Chondrocyte (in vitro differentiated cells): Measurements from ENCODE around the gene KBTBD3. TPM values are rescaled to one million over a fixed set of nuclear protein-coding genes. Genes with fewer than 3 reads are reported as not detected.
"Not testable (repeated sequence)": the region's sequence is repeated elsewhere in the genome, so short reads cannot be mapped to it uniquely, and the experiment has no call there.

Experiments used
- DNase-seq: peaks from one replicate; pipeline ENCODE4 v3.0.0; 2021; ENCODE audit warnings: mixed read lengths, low spot score
- H3K27ac Mint-ChIP-seq: one replicate; pipeline ENCODE4 v1.8.0; 2021; ENCODE audit warnings: mild to moderate bottlenecking, moderate library complexity, mixed read lengths; ENCODE audit not compliant: unreplicated experiment
- H3K27me3 Mint-ChIP-seq: 2 replicates; pipeline ENCODE4 v1.8.0; 2021; ENCODE audit warnings: low read depth, mixed read lengths
- H3K36me3 Mint-ChIP-seq: 2 replicates; pipeline ENCODE4 v1.8.0; 2021; ENCODE audit warnings: low read depth, mixed read lengths
- H3K4me1 Mint-ChIP-seq: 2 replicates; pipeline ENCODE4 v1.8.0; 2021; ENCODE audit warnings: low read depth, mild to moderate bottlenecking, mixed read lengths
- H3K4me3 Mint-ChIP-seq: one replicate; pipeline ENCODE4 v1.8.0; 2021; ENCODE audit warnings: mild to moderate bottlenecking, moderate library complexity, mixed read lengths; ENCODE audit not compliant: unreplicated experiment
- H3K9me3 Mint-ChIP-seq: 2 replicates; pipeline ENCODE4 v1.8.0; 2021; ENCODE audit warnings: low read depth, mixed read lengths
- CTCF ChIP-seq: fragments of 200-600 bp; sonication (generic); IDR thresholded peaks from 2 replicates; pipeline ENCODE4 v1.5.0; 2021; ENCODE audit warnings: antibody characterized with exemption, mild to moderate bottlenecking, moderate library complexity
- total RNA-seq: library from RNA; stranded (reverse); gene quantifications from 3 replicates; pipeline ENCODE4 v1.2.1, GENCODE V29; 2021

KBTBD3 gene
- total RNA-seq, 1 donor from 2014 or later = 3.5 TPM

DNA sequence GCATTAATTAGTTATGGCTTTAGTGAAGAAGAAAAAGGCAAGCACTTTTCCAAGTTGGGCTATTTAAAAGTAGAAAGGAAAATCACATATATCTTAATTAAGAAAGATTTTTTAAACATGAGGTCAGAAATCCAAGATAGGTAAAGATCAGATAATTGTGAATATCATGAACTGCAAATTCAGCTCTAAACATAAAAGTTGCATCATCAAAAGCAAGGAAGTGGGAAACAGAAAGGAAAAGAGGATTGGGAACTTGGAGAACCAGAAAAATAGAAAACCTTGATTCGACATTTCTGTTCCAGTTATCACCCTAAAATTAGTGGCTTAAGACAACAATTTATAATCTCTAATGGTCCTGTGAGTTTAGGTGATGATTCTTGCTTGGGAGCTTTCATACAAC, 17.5 kb downstream of the KBTBD3 start:
- H3K9me3 Mint-ChIP-seq = peaks cover 2% of the 10 kb centered on the region
- H3K36me3 Mint-ChIP-seq = no peaks in the 10 kb centered on the region
- no peak for TF ChIP-seq CTCF
- H3K4me3 Mint-ChIP-seq = no peak overlapping the region
- no peak for DNase-seq
- H3K27me3 Mint-ChIP-seq = no peaks in the 10 kb centered on the region
- no peak overlapping the region for H3K27ac Mint-ChIP-seq
- H3K4me1 Mint-ChIP-seq = no peaks in the 10 kb centered on the region

DNA sequence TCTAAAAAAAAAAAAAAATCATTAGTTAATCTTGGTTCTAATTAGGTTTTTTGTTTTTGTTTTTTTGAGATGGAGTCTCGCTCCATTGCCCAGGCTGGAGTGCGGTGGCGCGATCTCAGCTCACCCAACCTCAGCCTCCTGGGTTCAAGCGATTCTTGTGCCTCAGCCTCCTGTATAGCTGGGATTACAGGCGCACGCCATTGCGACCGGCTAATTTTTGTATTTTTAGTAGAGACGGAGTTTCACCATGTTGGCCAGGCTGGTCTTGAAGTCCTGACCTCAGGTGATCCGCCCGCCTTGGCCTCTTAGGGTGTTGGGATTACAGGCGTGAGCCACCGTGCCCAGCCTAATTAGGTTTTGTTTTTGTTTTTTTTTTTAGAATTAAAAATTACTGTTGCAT, 18.8 kb downstream of the KBTBD3 start:
- H3K9me3 Mint-ChIP-seq, DNase-seq, H3K36me3 Mint-ChIP-seq, H3K27ac Mint-ChIP-seq, H3K4me1 Mint-ChIP-seq, H3K4me3 Mint-ChIP-seq, H3K27me3 Mint-ChIP-seq: not testable (repeated sequence)

DNA sequence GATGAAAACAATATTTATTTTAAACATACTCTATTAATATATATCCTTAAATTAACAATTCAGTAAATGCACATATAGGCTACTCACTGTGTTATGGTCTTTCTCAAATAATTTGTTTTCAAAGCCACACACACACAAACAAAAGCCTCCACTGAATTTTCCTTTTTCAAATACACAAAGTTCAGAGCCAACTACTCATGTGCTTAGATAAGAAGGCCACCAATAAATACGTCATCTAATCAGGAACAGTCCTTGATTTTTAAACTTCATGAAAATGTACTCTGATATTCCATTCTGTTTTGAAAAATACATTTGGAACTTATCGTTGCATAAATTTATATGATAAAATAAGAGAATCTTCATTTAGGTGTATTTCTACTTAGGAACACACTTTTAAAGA, 26.0 kb downstream of the KBTBD3 start:
- Mint-ChIP-seq H3K4me3 (no peak overlapping the region), H3K27ac (no peak overlapping the region), H3K4me1 (no peaks in the 10 kb centered on the region), H3K36me3 (no peaks in the 10 kb centered on the region), H3K27me3 (no peaks in the 10 kb centered on the region), H3K9me3 (no peaks in the 10 kb centered on the region)
- TF ChIP-seq CTCF = no peak
- DNase-seq = no peak

DNA sequence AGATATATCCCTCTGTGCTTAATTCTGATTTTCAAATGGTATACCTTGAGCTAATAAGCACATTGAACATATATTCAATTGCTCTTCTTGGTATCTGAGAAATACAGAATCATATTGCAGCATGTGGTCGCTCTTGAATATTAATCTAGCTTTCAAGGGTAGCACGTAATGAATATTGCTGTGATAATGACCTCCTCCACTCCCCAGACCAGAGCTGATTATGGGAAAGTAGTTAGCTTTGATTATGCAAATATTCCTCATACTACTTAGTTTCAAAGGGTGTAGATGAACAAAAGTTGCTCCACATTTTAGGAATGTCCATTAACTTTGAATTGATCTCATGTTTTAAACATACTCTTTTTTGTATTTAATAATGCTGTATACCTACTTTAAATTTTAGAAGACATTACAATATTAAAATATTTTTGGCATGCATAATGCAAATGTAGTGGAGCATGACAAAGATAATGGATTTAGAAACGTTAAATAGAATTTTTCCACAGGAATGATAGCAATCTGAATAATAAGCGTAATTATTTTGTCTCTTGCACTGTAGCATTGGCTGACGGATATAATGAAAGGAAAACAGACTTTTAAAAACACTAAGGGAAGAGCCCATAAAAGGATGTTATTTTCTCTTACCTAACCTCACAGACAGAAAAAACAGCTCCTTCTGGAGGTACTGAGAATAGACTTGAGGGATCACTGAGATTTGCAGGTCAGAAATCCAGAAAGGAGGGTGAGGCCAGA, 27.2 kb downstream of the KBTBD3 start:
- H3K27me3 Mint-ChIP-seq = no peaks in the 10 kb centered on the region
- TF ChIP-seq CTCF = no peak
- H3K4me1 Mint-ChIP-seq = no peaks in the 10 kb centered on the region
- H3K4me3 Mint-ChIP-seq = no peak overlapping the region
- H3K9me3 Mint-ChIP-seq = no peaks in the 10 kb centered on the region
- DNase-seq = no peak
- no peak overlapping the region for H3K27ac Mint-ChIP-seq
- H3K36me3 Mint-ChIP-seq = no peaks in the 10 kb centered on the region

DNA sequence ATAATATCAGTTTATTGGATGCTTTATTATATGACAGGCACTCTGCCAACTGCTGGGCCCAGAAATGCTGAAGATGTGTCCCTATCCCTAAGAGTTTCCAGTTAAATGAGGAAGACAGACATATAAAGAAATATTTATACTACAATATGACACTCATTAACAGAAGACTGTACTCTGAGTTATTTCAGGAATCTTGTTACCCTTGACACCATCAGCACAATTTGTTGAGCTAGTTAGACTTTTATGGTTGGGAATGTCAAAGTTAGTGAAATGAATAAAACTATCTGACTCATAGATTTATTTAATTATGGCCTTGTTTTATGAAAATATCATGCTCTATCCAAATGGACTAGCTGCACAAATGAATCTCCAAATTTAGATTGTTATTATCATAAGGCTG, 29.5 kb downstream of the KBTBD3 start:
- Mint-ChIP-seq H3K4me3 (no peak overlapping the region), H3K36me3 (no peaks in the 10 kb centered on the region), H3K9me3 (no peaks in the 10 kb centered on the region), H3K27ac (no peak overlapping the region), H3K27me3 (peaks cover 3% of the 10 kb centered on the region), H3K4me1 (no peaks in the 10 kb centered on the region)
- TF ChIP-seq CTCF = no peak
- no peak for DNase-seq

- Mint-ChIP-seq H3K36me3 (no peaks in the 10 kb centered on the region), H3K27me3 (peaks cover 3% of the 10 kb centered on the region), H3K4me3 (no peak overlapping the region), H3K27ac (no peak overlapping the region), H3K9me3 (no peaks in the 10 kb centered on the region), H3K4me1 (no peaks in the 10 kb centered on the region)
- no peak for DNase-seq
- no peak for TF ChIP-seq CTCF
Observed at GRCh38 chr11:106043540-106043939, 33.6 kb downstream of the KBTBD3 start.
